ENCODE measurements around the gene TOPORS. TPM values are rescaled to one million over a fixed set of nuclear protein-coding genes. Genes with fewer than 3 reads are reported as not detected.

Gene TOPORS
- total RNA-seq, 1 donor from 2014 or later: 13.9 TPM

- no peaks in the 10 kb centered on the region for H3K4me1 Mint-ChIP-seq (ENCODE audit: low read depth, unreplicated experiment)
- no peak overlapping the region for H3K4me3 Mint-ChIP-seq (ENCODE audit: unreplicated experiment)
- H3K27ac Mint-ChIP-seq (ENCODE audit: unreplicated experiment): no peak overlapping the region
- no peaks in the 10 kb centered on the region for H3K36me3 Mint-ChIP-seq (ENCODE audit: unreplicated experiment)
- H3K27me3 Mint-ChIP-seq (ENCODE audit: unreplicated experiment): peaks cover 2% of the 10 kb centered on the region
- no peak for TF ChIP-seq CTCF (IDR thresholded peaks at IDR 0.05; ENCODE audit: partially characterized antibody, unreplicated experiment)
- no peak for DNase-seq
- H3K9me3 Mint-ChIP-seq (ENCODE audit: unreplicated experiment): no peaks in the 10 kb centered on the region
These were observed 28.4 kb upstream of the TOPORS start for GRCh38 chr9:32580631-32581300.

- TF ChIP-seq CTCF (IDR thresholded peaks at IDR 0.05; ENCODE audit: partially characterized antibody, unreplicated experiment): peak; percentile 94
- Mint-ChIP-seq H3K4me3 (ENCODE audit: unreplicated experiment) (no peak overlapping the region), H3K27ac (ENCODE audit: unreplicated experiment) (no peak overlapping the region), H3K27me3 (ENCODE audit: unreplicated experiment) (peaks cover 2% of the 10 kb centered on the region), H3K4me1 (ENCODE audit: low read depth, unreplicated experiment) (no peaks in the 10 kb centered on the region), H3K9me3 (ENCODE audit: unreplicated experiment) (no peaks in the 10 kb centered on the region), H3K36me3 (ENCODE audit: unreplicated experiment) (no peaks in the 10 kb centered on the region)
- DNase-seq: peak; percentile 83
These were observed 27.4 kb upstream of the TOPORS start for GRCh38 chr9:32579706-32580331.

GRCh38 chr9:32578976-32579375 is 26.6 kb upstream of the TOPORS start:
- Mint-ChIP-seq H3K4me3 (ENCODE audit: unreplicated experiment) (no peak overlapping the region), H3K27me3 (ENCODE audit: unreplicated experiment) (peaks cover 2% of the 10 kb centered on the region), H3K9me3 (ENCODE audit: unreplicated experiment) (no peaks in the 10 kb centered on the region), H3K4me1 (ENCODE audit: low read depth, unreplicated experiment) (no peaks in the 10 kb centered on the region), H3K36me3 (ENCODE audit: unreplicated experiment) (no peaks in the 10 kb centered on the region), H3K27ac (ENCODE audit: unreplicated experiment) (no peak overlapping the region)
- TF ChIP-seq CTCF (IDR thresholded peaks at IDR 0.05; ENCODE audit: partially characterized antibody, unreplicated experiment): no peak
- DNase-seq: no peak

GRCh38 chr9:32577316-32577715 is 24.9 kb upstream of the TOPORS start:
- Mint-ChIP-seq H3K4me1 (ENCODE audit: low read depth, unreplicated experiment) (peaks cover 6% of the 10 kb centered on the region), H3K9me3 (ENCODE audit: unreplicated experiment) (peaks cover 1% of the 10 kb centered on the region), H3K27ac (ENCODE audit: unreplicated experiment) (no peak overlapping the region), H3K27me3 (ENCODE audit: unreplicated experiment) (peaks cover 8% of the 10 kb centered on the region), H3K4me3 (ENCODE audit: unreplicated experiment) (no peak overlapping the region), H3K36me3 (ENCODE audit: unreplicated experiment) (no peaks in the 10 kb centered on the region)
- no peak for DNase-seq
- TF ChIP-seq CTCF (IDR thresholded peaks at IDR 0.05; ENCODE audit: partially characterized antibody, unreplicated experiment): no peak

- no peak for DNase-seq
- peaks cover 6% of the 10 kb centered on the region for H3K27me3 Mint-ChIP-seq (ENCODE audit: unreplicated experiment)
- H3K4me1 Mint-ChIP-seq (ENCODE audit: low read depth, unreplicated experiment): peaks cover 8% of the 10 kb centered on the region
- TF ChIP-seq CTCF (IDR thresholded peaks at IDR 0.05; ENCODE audit: partially characterized antibody, unreplicated experiment): no peak
- H3K36me3 Mint-ChIP-seq (ENCODE audit: unreplicated experiment): no peaks in the 10 kb centered on the region
- H3K9me3 Mint-ChIP-seq (ENCODE audit: unreplicated experiment): peaks cover 3% of the 10 kb centered on the region
- H3K4me3 Mint-ChIP-seq (ENCODE audit: unreplicated experiment): no peak overlapping the region
- H3K27ac Mint-ChIP-seq (ENCODE audit: unreplicated experiment): no peak overlapping the region
These were observed 22.5 kb upstream of the TOPORS start for GRCh38 chr9:32574858-32575257.
